ENCODE results near the gene NUDT17. TPM values are rescaled to one million over a fixed set of nuclear protein-coding genes. Genes with fewer than 3 reads are reported as not detected.
A peak's percentile ranks its signal among the peaks of the same experiment; 100 is the strongest.

The NUDT17 gene
- total RNA-seq (2021; ENCODE audit: unreplicated experiment): 1.8 TPM
- 1.3 and 1.7 TPM in 2 replicates for polyA plus RNA-seq (2012)
- percentile 45 among the genes with signal in this experiment for Bru-seq, nascent RNA
- percentile 74 among the genes with signal in this experiment for BruChase-seq, experiment 1, labeled RNA remaining after a 6-hour chase
- percentile 76 among the genes with signal in this experiment for BruChase-seq, experiment 2, labeled RNA remaining after a 2-hour chase
- long read RNA-seq, partial matches to known transcripts: 2 of 4 reads
- long read RNA-seq, other reads (novel, unspliced or antisense): 2 of 4 reads

DNA sequence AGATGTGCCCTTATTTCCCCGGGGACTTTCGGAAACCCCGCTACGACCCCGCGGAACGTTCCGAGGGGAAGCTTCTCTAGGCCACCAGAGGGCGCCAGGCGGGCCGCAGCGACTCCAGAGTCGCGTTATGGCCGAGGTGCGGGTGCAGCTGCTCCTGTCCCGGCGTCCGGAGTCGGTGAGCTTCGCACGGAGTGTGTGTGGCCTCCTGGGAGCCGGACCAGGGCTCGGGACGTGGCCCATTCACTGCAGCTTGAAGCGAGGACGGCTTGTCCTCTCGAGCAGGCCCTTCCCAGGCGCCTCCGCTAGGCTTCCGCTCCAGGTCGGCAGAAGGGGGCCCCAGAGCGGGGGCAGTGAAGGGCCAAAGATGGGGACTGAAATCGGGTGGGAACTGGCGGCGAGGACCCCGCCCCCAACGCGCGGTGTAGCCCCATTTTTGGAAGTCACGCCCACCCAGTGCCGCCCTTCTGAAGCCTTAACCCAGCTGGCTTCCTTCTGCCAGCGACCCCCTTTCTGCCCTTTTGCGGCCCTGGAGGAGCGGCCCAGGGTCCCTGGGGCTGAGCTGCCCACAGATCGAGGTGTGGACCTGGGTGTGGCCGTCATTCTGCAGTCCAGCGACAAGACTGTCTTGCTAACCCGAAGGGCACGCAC is at the start of gene NUDT17:
TSS of gene NUDT17 (plus strand) at position 117 of the 648 bp plus-strand sequence. CDS start at position 128, 11 bp downstream.
- no peaks in the 10 kb centered on the region for H4K20me1 ChIP-seq (ENCODE audit: insufficient read depth)
- RAD21 ChIA-PET (ENCODE audit: low non-redundant PET in 1 of 2, low total read pairs in 2 of 2, uncharacterized antibody in 2 of 2, unreplicated experiment in 2 of 2): interaction anchor here (0.5 to 1.1 kb wide), 3 partner anchors 13 to 82 kb away, joined by 3 to 4 read pairs (median 3); partner anchors contain the start of genes PIAS3 (in 1 of the 2) and RBM8A (in 1 of the 2)

More for the DNA sequence above, at the start of gene NUDT17:
- POLR2A ChIA-PET: interaction anchor here (0.6 to 3.7 kb wide), 4 partner anchors 9 to 112 kb away, joined by 3 to 17 read pairs (median 6); partner anchors contain the start of genes LIX1L and PIAS3
- Histone ChIP-seq H2AFZ (ENCODE audit: low read depth, low read length, poor library complexity, severe bottlenecking) (no peak within 1 kb of the TSS), H3K79me2 (ENCODE audit: insufficient read depth, low read length) (no peaks in the 10 kb centered on the region), H3K9ac (ENCODE audit: low read length) (peak within 1 kb of the TSS; percentile 35; the same call in 1 of the 2 replicates), H3K9me2 (ENCODE audit: insufficient read depth) (no peaks in the 10 kb centered on the region), H3K9me3 (ENCODE audit: control insufficient read depth in 1 of 2, insufficient read depth in 1 of 2, low read depth in 1 of 2, low read length in 2 of 2) (no peaks in the 10 kb centered on the region), H3K27ac (ENCODE audit: low read depth, low read length) (peak within 1 kb of the TSS; percentile 8; the same call in 1 of the 2 replicates), H3K4me1 (ENCODE audit: control insufficient read depth in 1 of 2, insufficient read depth in 2 of 2, low read length in 2 of 2) (peaks cover 4 to 14% of the 10 kb centered on the region in 2 experiments), H3K4me2 (ENCODE audit: low read length) (peak within 1 kb of the TSS; percentile 81), H3K27me3 (ENCODE audit: insufficient read depth, low read length) (no peaks in the 10 kb centered on the region), H3K4me3 (replicated peaks in 1 of 2; ENCODE audit: low read depth in 1 of 2, low read length in 2 of 2) (peak within 1 kb of the TSS; percentile 38 to 49), H3K36me3 (ENCODE audit: control insufficient read depth in 1 of 2, insufficient read depth in 2 of 2, low read length in 2 of 2) (peaks cover 34% of the 10 kb centered on the region in 2 experiments)
- intact Hi-C loops (cut with micrococcal nuclease): loop anchor here (1.0 to 5.0 kb wide), 2 partner anchors 62 to 169 kb away; no protein-coding TSS in a partner anchor
- ATAC-seq (peak; percentile 88), DNase-seq (ENCODE audit: low read depth, low spot score) (peak; percentile 26)
- CTCF ChIA-PET: interaction anchor here (0.6 to 7.6 kb wide), 18 partner anchors 9 to 190 kb away, joined by 3 to 87 read pairs (median 4); partner anchors contain the start of genes ANKRD34A, LIX1L, PIAS3 and POLR3GL
- TF ChIP-seq SP1 (IDR thresholded peaks at IDR 0.05; ENCODE audit: low read depth) (no peak), RAD21 (IDR thresholded peaks at IDR 0.05; ENCODE audit: low read depth) (peak; percentile 67), ZFX (IDR thresholded peaks at IDR 0.05) (peak; percentile 45; the same call in 1 of the 2 replicates), FOSL1 (IDR thresholded peaks at IDR 0.05; ENCODE audit: low read depth) (no peak), EGR1 (IDR thresholded peaks at IDR 0.05; ENCODE audit: low read depth) (no peak), CBX3 (IDR thresholded peaks at IDR 0.05; ENCODE audit: low read depth) (0 out of 2 replicates have a peak, but pooled peaks have one; percentile 35), YY1 (IDR thresholded peaks at IDR 0.05; ENCODE audit: extremely low read depth, insufficient replicate concordance, low read depth, low read length) (peak; percentile 61), POLR2AphosphoS5 (IDR thresholded peaks at IDR 0.05; ENCODE audit: low read depth, low read length) (peak; percentile 46)
- TF ChIP-seq, protein P1, sequence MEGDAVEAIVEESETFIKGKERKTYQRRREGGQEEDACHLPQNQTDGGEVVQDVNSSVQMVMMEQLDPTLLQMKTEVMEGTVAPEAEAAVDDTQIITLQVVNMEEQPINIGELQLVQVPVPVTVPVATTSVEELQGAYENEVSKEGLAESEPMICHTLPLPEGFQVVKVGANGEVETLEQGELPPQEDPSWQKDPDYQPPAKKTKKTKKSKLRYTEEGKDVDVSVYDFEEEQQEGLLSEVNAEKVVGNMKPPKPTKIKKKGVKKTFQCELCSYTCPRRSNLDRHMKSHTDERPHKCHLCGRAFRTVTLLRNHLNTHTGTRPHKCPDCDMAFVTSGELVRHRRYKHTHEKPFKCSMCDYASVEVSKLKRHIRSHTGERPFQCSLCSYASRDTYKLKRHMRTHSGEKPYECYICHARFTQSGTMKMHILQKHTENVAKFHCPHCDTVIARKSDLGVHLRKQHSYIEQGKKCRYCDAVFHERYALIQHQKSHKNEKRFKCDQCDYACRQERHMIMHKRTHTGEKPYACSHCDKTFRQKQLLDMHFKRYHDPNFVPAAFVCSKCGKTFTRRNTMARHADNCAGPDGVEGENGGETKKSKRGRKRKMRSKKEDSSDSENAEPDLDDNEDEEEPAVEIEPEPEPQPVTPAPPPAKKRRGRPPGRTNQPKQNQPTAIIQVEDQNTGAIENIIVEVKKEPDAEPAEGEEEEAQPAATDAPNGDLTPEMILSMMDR (IDR thresholded peaks at IDR 0.05 in 2 of 3, conservative IDR thresholded peaks at IDR 0.05 in 1 of 3; ENCODE audit: borderline replicate concordance in 1 of 3, insufficient read depth in 1 of 3, low read depth in 2 of 3, low read length in 2 of 3): peak; percentile 73 to 96 (median 96); a peak in 5 of 6 replicates
- BruUV-seq (replicated peaks): no TSS peak

All from HCT116 (cell line).